Measurements from ENCODE around the gene PTPRM.

GRCh38 chr18:7775128-7775527 is 208.0 kb downstream of the PTPRM start:
- no peak for TF ChIP-seq RELA (CRISPR knock-in tag; IDR thresholded peaks at IDR 0.05; ENCODE audit: borderline replicate concordance)
- TF ChIP-seq ZNF423 (CRISPR knock-in tag; IDR thresholded peaks at IDR 0.05): no peak
- TF ChIP-seq USF2 (CRISPR knock-in tag; IDR thresholded peaks at IDR 0.05): no peak
- TF ChIP-seq ZNF219 (CRISPR knock-in tag; IDR thresholded peaks at IDR 0.05; ENCODE audit: borderline replicate concordance): no peak
- TF ChIP-seq CREB1 (CRISPR knock-in tag; IDR thresholded peaks at IDR 0.05): no peak
- no peak for TF ChIP-seq PRRX2 (CRISPR knock-in tag; IDR thresholded peaks at IDR 0.05)
- TF ChIP-seq JUN (CRISPR knock-in tag; IDR thresholded peaks at IDR 0.05): no peak
- TF ChIP-seq ZNF416 (CRISPR knock-in tag; IDR thresholded peaks at IDR 0.05): no peak
- no peak for TF ChIP-seq SMAD4 (CRISPR knock-in tag; IDR thresholded peaks at IDR 0.05)
- no peak for TF ChIP-seq CTCF (IDR thresholded peaks at IDR 0.05)
- TF ChIP-seq MYBL2 (CRISPR knock-in tag; IDR thresholded peaks at IDR 0.05): no peak
